Jurkat, Clone E6-1 (cell line): Measurements from ENCODE around the gene BICD1.
A peak's percentile ranks its signal among the peaks of the same experiment; 100 is the strongest.

Experiments used
- DNase-seq: peaks from one replicate; pipeline ENCODE4 v3.0.0-alpha.2; 2011; ENCODE audit warnings: low read depth, low spot score
- H3K4me3 ChIP-seq: 2 replicates; pipeline ENCODE4 v1.5.1; 2011; ENCODE audit warnings: mild to moderate bottlenecking, low read length, control low read depth, moderate library complexity

BICD1 gene

DNA sequence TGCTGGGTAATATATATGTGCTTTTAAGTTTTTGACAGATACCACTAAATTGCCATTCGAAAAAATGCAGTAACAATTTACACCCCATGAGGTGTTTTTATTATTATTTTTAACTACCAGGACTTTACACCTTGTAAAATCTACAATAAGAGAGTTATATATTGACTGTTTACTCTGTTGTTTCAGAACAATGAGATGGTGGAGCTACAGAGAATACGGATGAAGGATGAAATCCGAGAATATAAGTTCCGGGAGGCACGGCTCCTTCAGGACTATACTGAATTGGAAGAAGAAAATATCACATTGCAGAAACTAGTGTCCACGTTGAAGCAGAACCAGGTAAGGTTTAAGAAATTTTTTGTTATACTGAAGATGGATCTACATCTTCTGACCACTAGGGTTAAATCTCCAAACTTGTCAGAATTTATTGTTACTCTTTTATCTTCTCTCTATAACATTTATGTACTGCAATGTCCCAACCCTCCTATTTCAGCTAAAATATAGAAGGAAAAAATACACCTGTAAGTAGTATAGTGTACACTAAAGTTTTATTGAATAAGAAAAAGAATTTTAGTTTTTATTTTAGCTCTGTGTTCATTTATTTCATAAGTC, 187.3 kb downstream of the BICD1 start:
- no peak overlapping the region for H3K4me3 ChIP-seq
- DNase-seq, result no peak

DNA sequence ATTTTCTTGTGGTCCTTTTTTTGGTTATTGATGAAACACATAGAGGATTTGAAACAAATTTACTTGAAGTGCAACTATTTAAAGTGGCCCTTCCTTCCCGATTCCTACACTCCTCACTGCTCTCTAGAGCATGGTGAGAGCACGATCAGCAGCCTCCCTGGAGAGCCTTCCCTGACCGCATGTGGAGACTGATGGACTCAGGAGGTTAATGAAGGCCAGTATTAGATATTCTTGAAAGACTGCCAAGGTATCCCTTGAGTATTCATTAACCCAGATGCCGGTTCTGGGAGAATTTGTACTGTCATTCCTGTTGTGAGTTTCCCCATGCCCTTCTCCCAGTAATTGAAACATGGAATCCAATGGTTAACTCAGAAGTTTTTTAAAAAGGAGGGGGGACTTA, 189.9 kb downstream of the BICD1 start:
- DNase-seq, result no peak
- H3K4me3 ChIP-seq, result no peak overlapping the region

DNA sequence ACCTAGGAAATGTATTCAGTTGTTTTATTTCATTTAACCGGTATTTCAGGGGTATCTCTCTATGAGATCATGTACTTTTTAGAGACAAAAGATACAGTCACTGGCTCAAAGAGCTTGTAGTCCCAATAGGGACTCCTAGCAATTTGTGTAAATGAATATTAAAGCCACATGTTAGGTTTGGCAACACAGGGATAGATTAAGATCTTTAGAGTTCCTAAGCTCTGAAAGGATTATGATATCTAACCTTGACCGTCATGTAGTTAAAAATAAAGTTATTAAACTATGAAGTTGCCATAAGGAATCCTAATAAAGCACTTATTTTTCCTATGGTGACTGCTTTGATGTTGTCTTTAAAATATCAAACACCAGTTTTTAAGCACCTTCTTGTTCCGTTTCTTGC, 192.3 kb downstream of the BICD1 start:
- DNase-seq, result no peak
- no peak overlapping the region for H3K4me3 ChIP-seq

DNA sequence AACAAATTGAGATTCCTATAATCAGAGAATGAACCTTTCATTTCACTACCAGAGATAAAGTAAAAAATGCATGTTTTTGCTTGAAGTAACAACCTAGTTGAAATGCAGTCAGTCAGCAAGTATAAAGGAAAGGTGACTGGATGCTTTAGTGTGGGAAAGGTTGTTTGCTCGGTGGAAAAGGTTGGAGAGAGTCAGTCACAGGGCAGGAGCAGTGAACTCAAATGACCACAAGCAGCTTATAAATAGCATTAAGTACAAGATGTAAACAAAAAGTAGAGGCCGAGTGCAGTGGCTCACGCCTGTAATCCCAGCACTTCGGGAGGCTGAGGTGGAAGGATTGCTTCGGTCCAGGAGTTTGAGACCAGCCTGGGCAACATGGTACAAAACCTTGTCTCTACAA, 194.6 kb downstream of the BICD1 start:
- no peak for DNase-seq
- no peak overlapping the region for H3K4me3 ChIP-seq

DNA sequence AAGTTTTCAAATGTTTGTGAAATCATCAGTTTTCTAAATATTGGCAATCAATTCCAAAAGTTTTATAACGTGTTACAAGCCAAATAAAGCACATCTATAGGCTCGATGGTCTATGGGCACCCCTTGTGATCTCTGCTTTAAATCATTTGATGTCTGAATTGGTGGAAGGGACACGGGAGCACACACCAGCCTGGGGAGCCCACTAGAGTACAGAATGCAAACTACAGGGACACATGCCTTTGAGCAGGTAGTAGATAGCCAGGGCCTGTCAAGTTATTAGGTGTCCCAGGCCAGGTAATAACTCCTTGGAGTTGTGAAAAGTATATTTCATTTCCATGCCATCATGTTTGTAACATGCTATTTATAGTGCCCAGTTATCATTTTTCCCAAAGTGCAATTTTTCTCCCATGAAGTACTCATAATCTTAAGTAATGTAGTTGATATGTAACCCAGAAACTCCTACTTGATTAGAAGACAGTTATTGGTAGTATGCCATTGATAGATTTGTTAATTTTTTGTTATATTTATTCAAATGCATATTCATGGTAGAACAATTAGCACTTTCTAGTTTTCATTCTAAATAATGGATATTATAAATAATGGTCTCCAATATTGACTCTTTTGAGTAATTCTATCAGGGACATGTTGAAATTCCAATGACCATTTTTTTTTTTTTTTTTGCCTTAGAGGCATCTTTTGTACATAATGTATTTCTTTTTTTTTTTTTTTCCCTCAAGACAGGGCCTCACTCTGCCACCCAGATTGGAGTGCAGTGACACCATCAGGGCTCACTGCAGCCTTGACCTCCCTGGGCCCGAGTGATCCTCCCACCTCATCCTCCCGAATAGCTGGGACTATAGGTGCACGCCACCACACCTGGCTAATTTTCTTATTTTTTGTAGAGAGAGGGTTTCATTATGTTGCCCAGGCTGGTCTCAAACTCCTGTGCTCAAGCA, 195.8 kb downstream of the BICD1 start:
- peak; percentile 49 for DNase-seq
- no peak overlapping the region for H3K4me3 ChIP-seq

DNA sequence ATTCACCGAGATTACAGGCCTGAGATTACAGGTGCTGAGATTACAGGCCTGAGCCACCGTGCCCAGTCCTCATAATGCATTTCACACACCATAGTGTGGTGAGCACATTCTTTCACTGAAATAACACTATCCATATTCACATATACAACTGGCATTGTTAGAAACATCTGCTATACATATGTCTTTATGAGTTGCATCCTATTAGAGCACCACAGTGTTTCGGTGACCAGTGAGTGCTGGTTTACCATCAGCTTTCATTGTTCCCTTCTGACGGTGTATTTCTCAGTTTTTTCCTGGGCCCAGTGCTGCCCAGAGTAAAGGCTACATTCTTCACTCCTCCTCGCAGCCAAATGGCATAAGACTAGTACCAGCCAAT, 196.5 kb downstream of the BICD1 start:
- no peak overlapping the region for H3K4me3 ChIP-seq
- DNase-seq, result no peak

DNA sequence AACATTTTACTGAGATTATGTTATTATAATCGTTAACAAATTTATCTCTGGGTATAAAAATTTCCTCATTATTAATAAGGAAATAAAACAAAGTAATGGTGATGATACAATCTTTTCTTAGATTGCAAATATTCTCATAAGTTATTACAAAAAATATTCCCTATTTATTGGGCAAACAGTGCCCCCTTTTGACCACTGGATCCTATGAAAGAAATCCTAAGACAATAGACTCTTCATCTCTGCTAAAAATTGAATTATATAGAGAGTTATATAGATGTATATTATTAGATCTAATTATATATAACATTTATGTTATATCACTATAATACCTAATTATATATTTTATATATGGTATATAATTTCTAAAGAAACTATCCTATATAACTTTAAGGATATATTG, 198.5 kb downstream of the BICD1 start:
- DNase-seq, result peak; percentile 25

DNA sequence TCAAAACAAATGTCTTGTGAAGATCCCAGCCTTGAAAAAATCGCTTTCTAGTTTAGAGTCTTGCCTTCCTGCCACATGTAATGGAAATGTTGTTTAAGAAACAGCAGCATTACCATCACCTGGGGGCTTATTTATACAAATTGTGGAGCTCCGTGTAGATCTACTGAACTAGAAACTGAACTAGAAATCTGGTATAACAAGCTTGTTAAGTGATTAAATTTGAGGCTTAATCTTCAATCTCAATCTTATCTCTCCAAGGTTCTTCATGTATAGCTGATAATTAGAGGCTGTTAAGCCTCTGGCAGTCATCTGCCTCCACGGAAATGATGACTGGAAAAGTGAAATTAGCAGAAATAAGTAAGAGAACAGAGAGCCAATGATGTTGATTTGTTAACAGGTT, 200.7 kb downstream of the BICD1 start:
- no peak for DNase-seq
- H3K4me3 ChIP-seq, result no peak overlapping the region

More for the DNA sequence above, 198.5 kb downstream of the BICD1 start:
- no peak overlapping the region for H3K4me3 ChIP-seq

DNA sequence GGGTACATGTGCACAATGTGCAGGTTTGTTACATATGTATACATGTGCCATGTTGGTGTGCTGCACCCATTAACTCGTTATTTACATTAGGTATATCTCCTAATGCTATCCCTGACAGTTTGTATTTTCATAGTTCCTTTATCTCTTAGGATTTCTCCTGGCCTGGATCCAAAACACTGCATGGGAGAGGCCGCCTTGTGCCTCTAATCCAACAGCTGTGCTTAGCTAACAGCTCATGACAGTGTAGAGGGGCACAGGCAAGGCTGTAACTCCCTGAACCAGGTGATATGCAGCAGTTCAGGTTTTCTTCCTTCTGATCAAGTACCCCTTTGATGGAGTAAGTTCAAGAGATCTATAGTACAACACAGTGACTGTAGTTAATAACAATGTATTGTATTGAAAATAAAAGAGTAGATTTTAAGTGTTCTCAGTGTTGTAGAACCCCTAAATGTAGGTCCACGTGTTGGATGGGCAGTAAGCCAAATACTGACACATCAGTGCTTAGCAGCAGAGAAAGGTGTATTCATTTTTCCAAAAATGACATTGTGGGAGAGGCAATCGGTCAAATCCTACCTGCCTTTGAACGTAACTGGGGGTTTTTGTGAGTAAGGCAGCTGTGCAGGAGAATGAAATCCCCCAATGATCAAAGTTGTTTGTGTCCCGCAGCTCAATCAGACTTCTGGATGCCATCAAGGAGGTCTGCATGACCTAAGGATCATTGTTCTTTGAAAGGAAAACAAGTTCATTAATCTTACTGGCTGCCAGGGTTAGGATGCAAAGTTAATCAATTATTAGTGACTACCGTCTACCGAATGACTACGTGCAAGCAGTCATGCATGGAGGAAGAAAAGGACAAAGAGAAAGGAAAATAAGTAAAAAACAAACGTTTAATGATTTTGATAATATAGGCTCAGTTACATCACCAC, 203.4 kb downstream of the BICD1 start:
- no peak for DNase-seq
- no peak overlapping the region for H3K4me3 ChIP-seq

DNA sequence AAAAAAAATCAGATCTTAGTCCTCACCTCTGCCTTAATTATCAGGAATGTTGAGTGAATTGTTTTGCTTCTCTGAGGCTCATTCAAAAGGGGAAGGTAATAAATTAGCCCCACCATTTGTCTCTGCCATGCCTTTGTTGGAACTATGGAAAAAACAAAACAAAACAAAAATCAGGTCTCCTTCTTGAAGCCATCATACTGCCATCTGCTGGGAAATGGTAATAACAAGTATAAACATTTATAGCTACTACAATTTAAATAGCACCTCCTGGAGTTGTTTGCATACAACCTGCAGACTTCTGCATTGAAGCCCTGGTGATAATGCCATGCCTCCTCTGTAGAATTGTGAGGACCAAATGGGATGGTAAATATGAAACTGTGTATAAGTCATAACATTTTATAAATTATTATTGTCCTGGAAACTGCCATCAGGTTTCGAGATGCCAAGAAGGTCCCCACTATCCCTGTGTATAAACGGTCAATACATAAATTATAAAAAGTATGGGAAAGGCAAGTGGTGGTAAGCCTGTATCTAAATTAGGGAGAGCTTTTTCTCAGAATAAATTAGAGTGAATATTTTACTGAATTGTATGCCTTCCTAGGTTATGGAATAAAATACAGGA, 205.5 kb downstream of the BICD1 start:
- H3K4me3 ChIP-seq, result no peak overlapping the region
- peak; percentile 69 for DNase-seq

DNA sequence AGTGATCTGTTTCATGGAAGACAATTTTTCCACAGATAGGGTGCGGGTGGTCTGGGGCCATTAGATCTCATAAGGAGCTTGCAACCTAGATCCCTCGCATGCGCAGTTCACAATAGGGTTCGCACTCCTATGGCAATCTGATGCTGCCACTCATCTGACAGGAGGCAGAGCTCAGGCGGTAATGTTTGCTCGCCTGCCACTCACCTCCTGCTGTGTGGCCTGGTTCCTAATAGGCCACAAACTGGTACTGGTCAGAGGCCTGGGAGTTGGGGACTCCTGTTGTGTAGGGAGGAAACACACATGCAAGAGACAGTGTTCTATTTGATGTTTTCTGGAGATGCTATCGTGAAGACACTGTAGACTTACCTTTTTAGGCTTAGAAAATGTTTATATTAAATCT, 215.7 kb downstream of the BICD1 start:
- no peak for DNase-seq

DNA sequence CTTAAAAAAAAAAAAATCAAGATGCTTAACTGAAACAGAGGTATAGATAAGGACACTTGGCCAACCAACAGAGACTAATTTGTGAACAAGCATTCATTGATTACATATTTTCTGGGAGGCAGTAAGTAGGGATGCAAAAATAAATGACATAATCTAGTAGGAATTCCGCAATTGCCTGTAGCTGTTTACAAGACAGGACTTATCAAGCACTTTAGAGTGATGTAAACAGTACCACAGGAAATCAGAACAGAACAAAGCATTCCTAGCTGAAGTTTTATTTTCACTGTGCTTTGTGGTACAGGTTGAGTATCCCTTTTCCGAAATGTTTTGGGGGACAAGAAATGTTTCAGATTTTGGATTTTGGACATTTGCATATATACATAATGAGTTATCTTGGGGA, 224.5 kb downstream of the BICD1 start:
- no peak overlapping the region for H3K4me3 ChIP-seq
- DNase-seq, result no peak

More for the DNA sequence above, 215.7 kb downstream of the BICD1 start:
- H3K4me3 ChIP-seq, result no peak overlapping the region

DNA sequence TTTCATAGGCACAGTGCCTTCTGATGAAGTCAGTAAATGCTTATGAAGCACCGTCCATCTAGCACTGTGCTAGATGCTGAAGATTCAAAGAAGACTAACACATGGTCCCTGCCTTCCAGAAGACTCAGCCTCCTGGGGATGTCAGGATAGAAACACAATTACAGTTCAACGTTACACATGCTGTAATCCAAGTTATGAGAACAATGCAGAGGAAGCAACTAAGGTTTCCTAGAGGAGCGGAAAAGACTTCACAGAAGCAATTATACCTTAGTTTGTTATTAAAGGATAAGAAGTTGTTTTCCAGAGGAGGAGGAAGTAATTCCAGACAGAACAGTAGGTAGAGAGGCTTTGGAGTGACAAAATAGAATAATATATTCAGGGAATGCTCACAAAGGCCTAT, 225.8 kb downstream of the BICD1 start:
- no peak for DNase-seq
- H3K4me3 ChIP-seq, result no peak overlapping the region

DNA sequence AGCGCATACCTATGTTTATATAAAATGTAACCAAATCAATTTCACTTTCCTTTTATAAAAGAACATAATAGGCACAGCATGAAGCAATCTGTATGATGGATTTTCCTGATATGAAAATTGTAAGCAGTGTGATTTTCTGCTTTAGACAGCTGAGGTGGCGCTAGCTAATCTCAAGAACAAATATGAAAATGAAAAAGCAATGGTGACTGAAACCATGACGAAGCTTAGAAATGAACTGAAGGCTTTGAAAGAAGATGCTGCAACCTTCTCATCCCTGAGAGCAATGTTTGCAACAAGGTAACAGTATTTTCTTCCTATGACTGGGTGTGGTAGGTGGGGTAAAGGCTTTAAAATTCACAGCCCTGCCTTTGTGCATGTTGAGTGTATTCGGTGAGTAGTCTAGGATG, 227.7 kb downstream of the BICD1 start:
- DNase-seq, result no peak

DNA sequence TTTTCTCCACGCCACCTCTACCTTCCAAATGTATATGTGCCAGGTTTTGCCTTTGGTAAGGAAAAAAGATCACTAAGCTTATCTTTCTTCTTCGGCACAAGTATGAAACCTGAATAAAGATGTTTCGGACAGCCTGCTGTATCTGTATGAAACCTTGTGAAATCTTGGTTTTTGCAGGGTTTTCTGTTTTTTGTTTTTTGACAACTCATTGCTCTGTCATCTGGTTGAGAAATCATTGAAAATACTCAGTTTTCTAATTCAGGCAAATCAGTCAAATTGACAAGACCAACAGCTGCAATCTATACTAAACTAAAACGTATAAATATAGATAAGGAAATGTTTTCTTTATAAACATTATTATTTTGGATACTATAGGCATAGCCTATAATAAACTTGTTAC, 229.6 kb downstream of the BICD1 start:
- no peak overlapping the region for H3K4me3 ChIP-seq
- no peak for DNase-seq

More for the DNA sequence above, 227.7 kb downstream of the BICD1 start:
- H3K4me3 ChIP-seq, result no peak overlapping the region

DNA sequence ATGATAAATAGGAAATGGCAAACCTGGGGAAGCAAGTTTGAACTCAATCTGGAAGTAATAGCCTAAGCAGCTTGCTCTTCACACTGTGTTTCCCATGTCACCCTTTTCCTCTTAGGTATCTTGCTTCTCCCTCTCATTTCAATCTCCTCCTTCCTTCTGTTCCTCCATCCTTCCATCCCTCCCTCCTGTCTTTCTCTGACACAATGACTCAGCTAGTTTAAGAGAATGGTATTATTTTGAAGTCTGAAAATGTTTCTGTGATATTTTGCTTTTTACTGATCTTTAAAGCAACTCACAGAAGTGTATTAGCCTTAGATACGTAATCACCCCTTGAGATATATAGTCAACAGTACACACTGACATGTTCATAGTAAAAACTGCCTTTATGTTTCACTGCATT, 236.8 kb downstream of the BICD1 start:
- no peak overlapping the region for H3K4me3 ChIP-seq
- DNase-seq, result no peak

DNA sequence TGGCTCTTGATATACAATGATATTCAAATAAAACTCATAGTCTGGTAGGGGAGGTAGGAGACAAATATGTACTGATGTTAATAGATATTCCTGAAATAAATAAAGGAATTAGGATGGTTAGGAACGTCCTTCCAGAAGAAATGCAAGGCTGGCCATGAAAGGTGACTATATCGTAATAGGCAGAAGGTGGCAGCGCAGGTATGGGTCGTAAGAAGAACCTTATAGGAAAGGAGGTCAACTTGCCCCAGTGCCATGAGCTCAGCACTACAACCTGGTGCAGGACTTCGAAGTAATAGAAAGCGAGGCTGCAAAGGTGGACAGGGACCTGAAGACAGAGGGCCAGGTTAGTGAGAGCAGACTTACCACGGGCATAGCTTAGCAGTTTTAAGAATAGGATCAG, 237.4 kb downstream of the BICD1 start:
- no peak overlapping the region for H3K4me3 ChIP-seq
- no peak for DNase-seq

DNA sequence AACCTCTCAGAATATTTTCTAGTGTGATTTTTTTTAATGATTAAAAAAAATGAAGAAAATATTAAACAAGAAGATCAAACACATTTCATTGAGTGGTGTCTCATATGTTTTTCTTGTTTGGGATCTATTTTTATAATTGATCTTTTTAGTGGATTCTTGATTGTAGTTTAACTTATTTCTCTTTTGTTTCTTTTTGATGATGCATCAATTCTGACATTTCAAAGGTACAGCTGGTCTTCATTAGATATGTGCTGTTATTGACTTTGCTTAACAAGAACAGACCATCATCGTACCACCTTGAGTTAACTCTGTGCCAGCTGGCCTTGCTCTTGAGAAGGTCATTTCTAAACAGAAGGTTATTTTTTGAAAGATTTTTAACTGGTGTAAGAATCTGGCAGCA, 246.9 kb downstream of the BICD1 start:
- DNase-seq, result no peak
- H3K4me3 ChIP-seq, result no peak overlapping the region

DNA sequence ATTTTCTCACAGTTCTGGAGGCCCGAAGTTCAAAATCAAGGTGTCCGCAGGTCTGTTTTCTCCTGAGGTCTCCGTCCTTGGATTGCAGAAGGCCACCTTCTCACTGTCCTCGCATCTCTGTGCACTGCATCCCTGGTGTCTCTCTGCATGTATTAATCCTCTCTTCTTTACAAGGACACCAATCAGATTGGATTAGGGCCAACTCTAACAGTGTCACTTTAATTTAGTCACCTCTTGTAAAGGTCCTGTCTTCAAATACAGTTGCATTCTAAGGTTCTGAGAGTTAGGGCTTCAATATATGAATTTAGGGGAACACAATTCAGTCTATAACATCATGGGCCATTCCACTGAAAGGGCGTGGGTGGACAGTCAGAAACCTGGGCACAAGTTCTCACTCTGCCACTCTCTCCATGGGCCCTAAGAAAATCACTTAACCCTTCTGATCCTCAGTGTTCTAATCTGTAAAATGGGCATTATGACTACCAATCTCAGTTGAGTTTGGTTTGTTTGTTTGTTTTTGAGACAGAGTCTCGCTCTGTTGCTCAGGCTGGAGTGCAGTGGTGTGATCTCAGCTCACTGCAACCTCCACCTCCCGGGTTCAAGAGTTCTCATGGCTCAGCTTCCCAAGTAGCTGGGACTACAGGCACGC, 251.1 kb downstream of the BICD1 start:
- DNase-seq, result no peak
- H3K4me3 ChIP-seq, result no peak overlapping the region
